GM19372 (cell line): ENCODE results near the gene EPB41L2.

Experiments used
- ATAC-seq: cut with Tn5 transposase; IDR thresholded peaks from one replicate; pipeline ENCODE4 v1.9.1; 2021; ENCODE audit warnings: mild to moderate bottlenecking, low read depth, moderate library complexity; ENCODE audit not compliant: unreplicated experiment

EPB41L2 gene

GRCh38 chr6:130851026-130851425, 212.0 kb downstream of the EPB41L2 start:
- no peak for ATAC-seq

GRCh38 chr6:130849594-130849993, 213.5 kb downstream of the EPB41L2 start:
- no peak for ATAC-seq

- ATAC-seq = peak; percentile 90
Measured at GRCh38 chr6:130848945-130849344, 214.1 kb downstream of the EPB41L2 start.

GRCh38 chr6:130847001-130847910, 215.8 kb downstream of the EPB41L2 start:
- ATAC-seq = no peak

GRCh38 chr6:130846501-130846900, 216.5 kb downstream of the EPB41L2 start:
- no peak for ATAC-seq

- peak; percentile 80 for ATAC-seq
Measured at GRCh38 chr6:130843575-130844320, 219.3 kb downstream of the EPB41L2 start.

GRCh38 chr6:130841128-130841728, 221.8 kb downstream of the EPB41L2 start:
- no peak for ATAC-seq

GRCh38 chr6:130840050-130840449, 223.0 kb downstream of the EPB41L2 start:
- no peak for ATAC-seq

GRCh38 chr6:130839379-130839778, 223.7 kb downstream of the EPB41L2 start:
- no peak for ATAC-seq

GRCh38 chr6:130838951-130839350, 224.1 kb downstream of the EPB41L2 start:
- ATAC-seq = no peak

- ATAC-seq = no peak
Measured at GRCh38 chr6:130838250-130838860, 224.7 kb downstream of the EPB41L2 start.

- no peak for ATAC-seq
Measured at GRCh38 chr6:130837067-130837466, 226.0 kb downstream of the EPB41L2 start.

GRCh38 chr6:130836055-130836640, 226.9 kb downstream of the EPB41L2 start:
- ATAC-seq = no peak

GRCh38 chr6:130834482-130835251, 228.4 kb downstream of the EPB41L2 start:
- no peak for ATAC-seq

- ATAC-seq = no peak
Measured at GRCh38 chr6:130833569-130833968, 229.5 kb downstream of the EPB41L2 start.

- no peak for ATAC-seq
Measured at GRCh38 chr6:130831607-130832006, 231.4 kb downstream of the EPB41L2 start.

- no peak for ATAC-seq
Measured at GRCh38 chr6:130829333-130829910, 233.6 kb downstream of the EPB41L2 start.

- no peak for ATAC-seq
Measured at GRCh38 chr6:130827247-130828149, 235.5 kb downstream of the EPB41L2 start, which contains the start of gene SMLR1. TSS of gene SMLR1 (plus strand) at chr6:130827406. CDS start at chr6:130827414, 8 bp downstream.
